Smooth muscle cell (in vitro differentiated cells): Measurements from ENCODE around the gene CCDC144A. TPM values are rescaled to one million over a fixed set of nuclear protein-coding genes. Genes with fewer than 3 reads are reported as not detected.
"Not testable (repeated sequence)": the region's sequence is repeated elsewhere in the genome, so short reads cannot be mapped to it uniquely, and the experiment has no call there.

Source experiments
- DNase-seq: peaks from one replicate; lab custom pipeline; 2025; ENCODE audit not compliant: unreplicated experiment; lab: John Stamatoyannopoulos, UW
- H2AFZ ChIP-seq: fragments of 200-600 bp; sonication (generic); 2 replicates; pipeline ENCODE4 v1.6.0; 2016; ENCODE audit warnings: antibody characterized with exemption, low read depth, mild to moderate bottlenecking
- H3F3A ChIP-seq: fragments of 200-600 bp; sonication (generic); 2 replicates; pipeline ENCODE4 v1.6.0; 2017; ENCODE audit warnings: antibody characterized with exemption, low read depth
- H3K27ac ChIP-seq: fragments of 200-600 bp; sonication (generic); 2 replicates; pipeline ENCODE4 v1.5.1; 2016; ENCODE audit warnings: low read depth, mild to moderate bottlenecking
- H3K27me3 ChIP-seq: fragments of 200-600 bp; sonication (generic); 2 replicates; pipeline ENCODE4 v1.6.1; 2016; ENCODE audit warnings: low read depth, mild to moderate bottlenecking
- H3K36me3 ChIP-seq: fragments of 200-600 bp; sonication (generic); 2 replicates; pipeline ENCODE4 v1.5.1; 2016; ENCODE audit warnings: low read depth
- H3K4me1 ChIP-seq: fragments of 200-600 bp; sonication (generic); 2 replicates; pipeline ENCODE4 v1.5.1; 2016; ENCODE audit warnings: low read depth
- H3K4me2 ChIP-seq: fragments of 200-600 bp; sonication (generic); 2 replicates; pipeline ENCODE4 v1.6.0; 2016; ENCODE audit warnings: mild to moderate bottlenecking
- H3K4me3 ChIP-seq: fragments of 200-600 bp; sonication (generic); 2 replicates; pipeline ENCODE4 v1.5.1; 2016; ENCODE audit warnings: mild to moderate bottlenecking
- H3K79me2 ChIP-seq: fragments of 200-600 bp; sonication (generic); 2 replicates; pipeline ENCODE4 v1.6.0; 2016; ENCODE audit warnings: low read depth, mild to moderate bottlenecking
- H3K9ac ChIP-seq: fragments of 200-600 bp; sonication (generic); 2 replicates; pipeline ENCODE4 v1.6.0; 2016; ENCODE audit warnings: low read depth
- H3K9me3 ChIP-seq: fragments of 200-600 bp; sonication (generic); replicated peaks from 2 replicates; pipeline ENCODE4 v1.5.1; 2016; ENCODE audit warnings: low read depth
- H4K20me1 ChIP-seq: fragments of 200-600 bp; sonication (generic); 2 replicates; pipeline ENCODE4 v1.6.0; 2016; ENCODE audit warnings: low read depth
- WGBS: methylation state at CpG from one replicate; pipeline ENCODE4 v1.1.7; 2016; ENCODE audit warnings: low lambda C conversion rate; 5-methylcytosine and 5-hydroxymethylcytosine counted together
- polyA plus RNA-seq: library from polyadenylated mRNA; unstranded; fragments of >200 nt; fragmentation: Nextera tagmentation; extraction: Ambion mirVana; gene quantifications from 2 replicates; pipeline ENCODE4 v1.2.1, GENCODE V29; 2016
- total RNA-seq: library from RNA; depleted of rRNA; stranded (reverse); fragments of >200 nt; gene quantifications from 2 replicates; pipeline ENCODE4 v1.2.3, GENCODE V29; 2014
- TF ChIP-seq, protein P1 (sequence below): fragments of 200-600 bp; sonication (generic); IDR thresholded peaks from 2 replicates; pipeline ENCODE4 v1.5.1; 2017; ENCODE audit warnings: borderline replicate concordance, mild to moderate bottlenecking, antibody characterized with exemption; ENCODE audit not compliant: insufficient read depth, poor library complexity, severe bottlenecking

Gene CCDC144A, protein sequence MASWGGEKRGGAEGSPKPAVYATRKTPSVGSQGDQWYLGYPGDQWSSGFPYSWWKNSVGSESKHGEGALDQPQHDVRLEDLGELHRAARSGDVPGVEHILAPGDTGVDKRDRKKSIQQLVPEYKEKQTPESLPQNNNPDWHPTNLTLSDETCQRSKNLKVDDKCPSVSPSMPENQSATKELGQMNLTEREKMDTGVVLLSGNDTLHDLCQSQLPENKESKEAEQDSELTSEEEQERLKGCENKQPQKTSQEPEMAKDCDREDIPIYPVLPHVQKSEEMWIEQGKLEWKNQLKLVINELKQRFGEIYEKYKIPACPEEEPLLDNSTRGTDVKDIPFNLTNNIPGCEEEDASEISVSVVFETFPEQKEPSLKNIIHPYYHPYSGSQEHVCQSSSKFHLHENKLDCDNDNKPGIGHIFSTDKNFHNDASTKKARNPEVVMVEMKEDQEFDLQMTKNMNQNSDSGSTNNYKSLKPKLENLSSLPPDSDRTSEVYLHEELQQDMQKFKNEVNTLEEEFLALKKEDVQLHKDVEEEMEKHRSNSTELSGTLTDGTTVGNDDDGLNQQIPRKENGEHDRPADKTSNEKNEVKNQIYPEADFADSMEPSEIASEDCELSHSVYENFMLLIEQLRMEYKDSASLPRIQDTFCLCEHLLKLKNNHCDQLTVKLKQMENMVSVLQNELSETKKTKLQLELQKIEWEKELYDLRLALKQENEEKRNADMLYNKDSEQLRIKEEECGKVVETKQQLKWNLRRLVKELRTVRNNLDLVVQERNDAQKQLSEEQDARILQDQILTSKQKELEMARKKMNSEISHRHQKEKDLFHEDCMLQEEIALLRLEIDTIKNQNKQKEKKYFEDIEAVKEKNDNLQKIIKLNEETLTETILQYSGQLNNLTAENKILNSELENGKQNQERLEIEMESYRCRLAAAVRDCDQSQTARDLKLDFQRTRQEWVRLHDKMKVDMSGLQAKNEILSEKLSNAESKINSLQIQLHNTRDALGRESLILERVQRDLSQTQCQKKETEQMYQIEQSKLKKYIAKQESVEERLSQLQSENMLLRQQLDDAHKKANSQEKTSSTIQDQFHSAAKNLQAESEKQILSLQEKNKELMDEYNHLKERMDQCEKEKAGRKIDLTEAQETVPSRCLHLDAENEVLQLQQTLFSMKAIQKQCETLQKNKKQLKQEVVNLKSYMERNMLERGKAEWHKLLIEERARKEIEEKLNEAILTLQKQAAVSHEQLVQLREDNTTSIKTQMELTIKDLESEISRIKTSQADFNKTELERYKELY (N-terminal part only)
- total RNA-seq (1.4 and 1.6 TPM in 2 replicates), polyA plus RNA-seq (0.19 and 1.1 TPM in 2 replicates)

DNA sequence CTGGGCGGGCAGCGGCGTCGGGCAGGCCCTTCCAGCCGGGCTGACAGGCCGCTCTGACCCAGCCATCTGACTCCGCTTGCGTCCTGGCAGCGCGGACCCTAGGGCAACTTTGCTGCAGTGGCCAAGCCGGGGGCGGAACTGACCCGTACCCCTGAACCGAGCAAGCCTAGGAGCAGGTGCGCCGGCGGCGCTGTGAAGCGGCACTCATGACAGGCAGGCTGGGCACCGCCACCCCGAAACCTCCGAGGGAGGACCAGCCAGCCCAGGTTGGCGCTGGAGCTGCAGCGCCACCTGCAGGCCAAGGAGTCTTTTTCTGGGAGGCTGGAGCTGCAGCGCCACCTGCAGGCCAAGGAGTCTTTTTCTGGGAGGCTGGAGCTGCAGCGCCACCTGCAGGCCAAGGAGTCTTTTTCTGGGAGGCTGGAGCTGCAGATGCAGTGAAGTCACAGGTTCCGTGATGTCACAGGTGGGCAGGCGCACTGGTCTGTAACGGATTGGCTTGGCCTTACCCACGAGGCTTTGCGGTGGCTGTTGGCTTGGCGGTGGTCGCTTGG, at the start of gene CCDC144A:
Gene CCDC144A, plus strand, starts transcription at position 511 of the 551 bp plus-strand sequence. CDS start 160 bp downstream, outside the sequence.
- not testable (repeated sequence) for H3K27ac ChIP-seq, H3K9ac ChIP-seq, H3K27me3 ChIP-seq, H2AFZ ChIP-seq, H3K36me3 ChIP-seq, DNase-seq, H3K9me3 ChIP-seq, H3K4me2 ChIP-seq, H3K4me3 ChIP-seq, H3K4me1 ChIP-seq, H3K79me2 ChIP-seq, H4K20me1 ChIP-seq, H3F3A ChIP-seq
- TF ChIP-seq, protein P1, sequence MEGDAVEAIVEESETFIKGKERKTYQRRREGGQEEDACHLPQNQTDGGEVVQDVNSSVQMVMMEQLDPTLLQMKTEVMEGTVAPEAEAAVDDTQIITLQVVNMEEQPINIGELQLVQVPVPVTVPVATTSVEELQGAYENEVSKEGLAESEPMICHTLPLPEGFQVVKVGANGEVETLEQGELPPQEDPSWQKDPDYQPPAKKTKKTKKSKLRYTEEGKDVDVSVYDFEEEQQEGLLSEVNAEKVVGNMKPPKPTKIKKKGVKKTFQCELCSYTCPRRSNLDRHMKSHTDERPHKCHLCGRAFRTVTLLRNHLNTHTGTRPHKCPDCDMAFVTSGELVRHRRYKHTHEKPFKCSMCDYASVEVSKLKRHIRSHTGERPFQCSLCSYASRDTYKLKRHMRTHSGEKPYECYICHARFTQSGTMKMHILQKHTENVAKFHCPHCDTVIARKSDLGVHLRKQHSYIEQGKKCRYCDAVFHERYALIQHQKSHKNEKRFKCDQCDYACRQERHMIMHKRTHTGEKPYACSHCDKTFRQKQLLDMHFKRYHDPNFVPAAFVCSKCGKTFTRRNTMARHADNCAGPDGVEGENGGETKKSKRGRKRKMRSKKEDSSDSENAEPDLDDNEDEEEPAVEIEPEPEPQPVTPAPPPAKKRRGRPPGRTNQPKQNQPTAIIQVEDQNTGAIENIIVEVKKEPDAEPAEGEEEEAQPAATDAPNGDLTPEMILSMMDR, result peak; percentile 46
- 86% methylated on average over 23 of the region's 33 CpGs for WGBS

DNA sequence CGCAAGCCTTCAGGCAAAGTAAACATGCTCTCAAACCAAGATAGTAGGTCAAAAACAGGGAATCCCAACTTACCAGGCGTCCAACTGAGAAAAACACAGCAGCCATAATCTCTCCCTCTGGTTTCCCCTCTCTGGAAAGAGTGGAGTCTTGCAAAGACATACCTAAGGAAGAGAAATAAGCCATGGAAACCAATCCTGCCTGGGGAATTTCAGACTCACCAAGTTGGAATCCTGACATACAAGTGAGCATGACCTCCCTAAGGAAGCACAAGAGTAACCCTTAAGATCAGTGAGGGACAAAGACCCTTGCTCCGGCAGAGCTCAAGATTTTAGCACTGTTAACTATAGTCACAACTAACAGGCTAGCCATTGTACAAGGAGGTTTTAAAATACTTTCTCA, 40.5 kb upstream of the CCDC144A start:
- Histone ChIP-seq H3K36me3 (no peaks in the 10 kb centered on the region), H3K27ac (no peak overlapping the region), H3K9ac (no peak overlapping the region), H3F3A (no peaks in the 10 kb centered on the region), H3K9me3 (no peaks in the 10 kb centered on the region), H3K4me2 (no peak overlapping the region), H3K27me3 (no peaks in the 10 kb centered on the region), H4K20me1 (peaks cover 4% of the 10 kb centered on the region), H2AFZ (no peak overlapping the region), H3K4me1 (peaks cover 14% of the 10 kb centered on the region), H3K4me3 (no peak overlapping the region), H3K79me2 (peaks cover 27% of the 10 kb centered on the region)
- TF ChIP-seq, protein P1, result no peak
- DNase-seq, result no peak
- 82% methylated on average over 3 of the region's 3 CpGs for WGBS

GRCh38 chr17:16652252-16652651, 37.8 kb upstream of the CCDC144A start:
- Histone ChIP-seq H3K9me3 (no peaks in the 10 kb centered on the region), H3K36me3 (no peaks in the 10 kb centered on the region), H2AFZ (no peak overlapping the region), H3K9ac (no peak overlapping the region), H3F3A (no peaks in the 10 kb centered on the region), H3K79me2 (peaks cover 27% of the 10 kb centered on the region), H3K4me1 (peaks cover 14% of the 10 kb centered on the region), H3K27me3 (peaks cover 3% of the 10 kb centered on the region), H3K4me3 (peak overlapping the region; percentile 70), H3K27ac (peak overlapping the region; percentile 81), H3K4me2 (peak overlapping the region; percentile 93), H4K20me1 (peaks cover 4% of the 10 kb centered on the region)
- no peak for DNase-seq
- WGBS, result 95% methylated on average over 4 of the region's 4 CpGs
- TF ChIP-seq, protein P1, result no peak
